HCT116 (cell line): Measurements from ENCODE around the gene ENTHD1. TPM values are rescaled to one million over a fixed set of nuclear protein-coding genes. Genes with fewer than 3 reads are reported as not detected.

Experiments
- ATAC-seq: fragments of 200-7000 bp; cut with Tn5 transposase; 2 replicates; pipeline ENCODE4 v1.9.1; 2020; ENCODE audit warnings: mild to moderate bottlenecking, moderate library complexity
- BruUV-seq: library from RNA; stranded (reverse); fragments of 400-500 nt; replicated peaks from 2 replicates; lab custom pipeline; 2021; lab: Mats Ljungman, UMichigan
- CTCF ChIA-PET: fragments of 300-600 bp; sonication (Branson Sonifier 250); formaldehyde crosslinking; loops from one replicate; lab custom pipeline; 2021; ENCODE audit warnings: antibody characterized with exemption; lab: Charles Lee
- POLR2A ChIA-PET: fragments of 300-600, 350-600 bp; sonication (Branson Sonifier 250); formaldehyde crosslinking; loops from one replicate; lab custom pipeline; 2021; ENCODE audit warnings: antibody characterized with exemption; lab: Charles Lee
- RAD21 ChIA-PET, 2 experiments: fragments of 300-600 bp; sonication (Branson Sonifier 250); formaldehyde crosslinking; loops; one replicate each; lab custom pipeline; 2023; ENCODE audit warnings: low total read pairs in 2 of 2; ENCODE audit not compliant: uncharacterized antibody in 2 of 2, unreplicated experiment in 2 of 2, low non-redundant PET in 1 of 2; lab: Charles Lee
- DNase-seq: peaks from one replicate; pipeline ENCODE4 v3.0.0-alpha.2; 2010; ENCODE audit warnings: low read depth, low spot score
- H2AFZ ChIP-seq: fragments of 200-600 bp; shearing (Covaris generic), sonication (generic); 2 replicates; pipeline ENCODE4 v1.6.1; 2017; ENCODE audit warnings: low read depth, mixed run types, mixed read lengths, antibody characterized with exemption, low read length; ENCODE audit not compliant: poor library complexity, severe bottlenecking
- H3K27ac ChIP-seq: 2 replicates; pipeline ENCODE4 v1.5.1; 2012; ENCODE audit warnings: low read depth, low read length
- H3K27me3 ChIP-seq: fragments of 200-600 bp; sonication (generic); 2 replicates; pipeline ENCODE4 v1.6.1; 2016; ENCODE audit warnings: mixed run types, low read length, mixed read lengths; ENCODE audit not compliant: insufficient read depth
- H3K36me3 ChIP-seq, 2 experiments: fragments of 200-500 bp in 1 of 2; fragments of 200-600 bp in 1 of 2; sonication (Bioruptor generic) in 1 of 2; sonication (generic) in 1 of 2; 2 replicates each; pipeline versions ENCODE4 v1.5.1 to v1.6.1; 2014 to 2016; ENCODE audit warnings: low read length in 2 of 2, inconsistent platforms in 1 of 2, mixed read lengths in 1 of 2, mixed run types in 1 of 2; ENCODE audit not compliant: insufficient read depth in 2 of 2, control insufficient read depth in 1 of 2
- H3K4me1 ChIP-seq, 2 experiments: fragments of 200-600 bp in 1 of 2; sonication (generic) in 1 of 2; 2 replicates each; pipeline versions ENCODE4 v1.5.1 to v1.6.1; 2012 to 2017; ENCODE audit warnings: low read length in 2 of 2, inconsistent platforms in 1 of 2, mild to moderate bottlenecking in 1 of 2, mixed read lengths in 1 of 2, mixed run types in 1 of 2, moderate library complexity in 1 of 2; ENCODE audit not compliant: insufficient read depth in 2 of 2, control insufficient read depth in 1 of 2
- H3K4me2 ChIP-seq: fragments of 200-600 bp; sonication (generic); 2 replicates; pipeline ENCODE4 v1.6.1; 2017; ENCODE audit warnings: mixed run types, low read length, mixed read lengths
- H3K4me3 ChIP-seq, 2 experiments: fragments of 200-600 bp in 1 of 2; sonication (generic) in 1 of 2; replicated peaks in 1 of 2; 2 replicates each; pipeline ENCODE4 v1.5.1; 2011 to 2016; ENCODE audit warnings: low read length in 2 of 2, control low read depth in 1 of 2, low read depth in 1 of 2, mild to moderate bottlenecking in 1 of 2, mixed read lengths in 1 of 2, mixed run types in 1 of 2
- H3K79me2 ChIP-seq: fragments of 200-600 bp; sonication (generic); 2 replicates; pipeline ENCODE4 v1.6.1; 2017; ENCODE audit warnings: mild to moderate bottlenecking, mixed run types, low read length, moderate library complexity, mixed read lengths; ENCODE audit not compliant: insufficient read depth
- H3K9ac ChIP-seq: fragments of 200-600 bp; sonication (generic); 2 replicates; pipeline ENCODE4 v1.6.1; 2016; ENCODE audit warnings: low read length, mixed read lengths
- H3K9me2 ChIP-seq: fragments of 200-600 bp; sonication (generic), shearing (Covaris generic); 2 replicates; pipeline ENCODE4 v1.6.1; 2017; ENCODE audit warnings: mixed run types, mild to moderate bottlenecking, moderate library complexity; ENCODE audit not compliant: insufficient read depth
- H3K9me3 ChIP-seq, 2 experiments: fragments of 200-500 bp in 1 of 2; fragments of 200-600 bp in 1 of 2; sonication (Bioruptor generic) in 1 of 2; sonication (generic) in 1 of 2; 2 replicates each; pipeline ENCODE4 v1.6.1; 2014 to 2017; ENCODE audit warnings: low read length in 2 of 2, mixed read lengths in 2 of 2, inconsistent platforms in 1 of 2, low read depth in 1 of 2, mild to moderate bottlenecking in 1 of 2, mixed run types in 1 of 2, moderate library complexity in 1 of 2; ENCODE audit not compliant: control insufficient read depth in 1 of 2, insufficient read depth in 1 of 2
- H4K20me1 ChIP-seq: fragments of 200-600 bp; sonication (generic), shearing (Covaris generic); 2 replicates; pipeline ENCODE4 v1.6.1; 2017; ENCODE audit warnings: mixed run types, mild to moderate bottlenecking, moderate library complexity; ENCODE audit not compliant: insufficient read depth
- ATF3 ChIP-seq: IDR thresholded peaks from 2 replicates; pipeline ENCODE4 v1.6.1; 2012
- EGR1 ChIP-seq: IDR thresholded peaks from 2 replicates; pipeline ENCODE4 v1.6.1; 2012; ENCODE audit warnings: low read depth
- ELF1 ChIP-seq: IDR thresholded peaks from 2 replicates; pipeline ENCODE4 v1.6.1; 2012; ENCODE audit warnings: low read depth, borderline replicate concordance
- EZH2 ChIP-seq: fragments of 200-600 bp; sonication (generic); IDR thresholded peaks from 2 replicates; pipeline ENCODE4 v1.6.1; 2017; ENCODE audit warnings: antibody characterized with exemption, mixed run types
- EZH2phosphoT487 ChIP-seq: fragments of 200-600 bp; IDR thresholded peaks from 2 replicates; pipeline ENCODE4 v1.6.1; 2018; ENCODE audit warnings: antibody characterized with exemption, borderline replicate concordance
- JUND ChIP-seq: IDR thresholded peaks from 2 replicates; pipeline ENCODE4 v1.6.1; 2012
- ZBTB33 ChIP-seq: IDR thresholded peaks from 2 replicates; pipeline ENCODE4 v1.6.1; 2011; ENCODE audit warnings: mild to moderate bottlenecking, low read length, moderate library complexity; ENCODE audit not compliant: insufficient replicate concordance; ENCODE audit errors: extremely low read depth
- ZFX ChIP-seq: fragments of 450-650 bp; IDR thresholded peaks from 2 replicates; pipeline ENCODE4 v1.6.1; 2017
- intact Hi-C: fragments of 100-400 bp; cut with micrococcal nuclease; formaldehyde crosslinking; loops from 2 replicates; pipeline ENCODE4 v1.10.0; 2022
- total RNA-seq: library from RNA; stranded (reverse); gene quantifications from one replicate; pipeline ENCODE4 v1.2.1, GENCODE V29; 2021; ENCODE audit not compliant: unreplicated experiment

Gene ENTHD1
- total RNA-seq, 1 experiment from 2014 or later = not detected

- Histone ChIP-seq H2AFZ (no peak overlapping the region), H3K36me3 (no peaks in the 10 kb centered on the region), H3K4me1 (no peaks in the 10 kb centered on the region), H3K27ac (no peak overlapping the region), H3K27me3 (peaks cover 6% of the 10 kb centered on the region), H3K79me2 (no peaks in the 10 kb centered on the region), H3K4me2 (no peak overlapping the region), H3K9me2 (no peaks in the 10 kb centered on the region), H4K20me1 (no peaks in the 10 kb centered on the region), H3K9me3 (no peaks in the 10 kb centered on the region), H3K9ac (no peak overlapping the region), H3K4me3 (no peak overlapping the region)
- ChIA-PET RAD21 (no interaction called here), POLR2A (no interaction called here), CTCF (no interaction called here)
- TF ChIP-seq ELF1 = no peak
- TF ChIP-seq EZH2phosphoT487 = no peak
- no peak for TF ChIP-seq EZH2
- TF ChIP-seq ATF3 = no peak
- no peak for TF ChIP-seq EGR1
- DNase-seq (no peak), ATAC-seq (no peak)
- BruUV-seq = no TSS peak
- intact Hi-C loops = no loop called here
Observed at GRCh38 chr22:39705386-39705785, 188.2 kb downstream of the ENTHD1 start.

GRCh38 chr22:39703928-39704639, 189.5 kb downstream of the ENTHD1 start:
- H4K20me1 ChIP-seq = no peaks in the 10 kb centered on the region
- no TSS peak for BruUV-seq
- H2AFZ ChIP-seq = no peak overlapping the region
- POLR2A ChIA-PET = no interaction called here
- no peaks in the 10 kb centered on the region for H3K4me1 ChIP-seq
- H3K9me2 ChIP-seq = no peaks in the 10 kb centered on the region
- H3K79me2 ChIP-seq = no peaks in the 10 kb centered on the region
- TF ChIP-seq ZBTB33 (no peak), JUND (no peak), EGR1 (no peak), ZFX (no peak), EZH2phosphoT487 (no peak)
- TF ChIP-seq, all 23 proteins: peak for 0
- CTCF ChIA-PET = no interaction called here
- Histone ChIP-seq H3K9me3 (no peaks in the 10 kb centered on the region), H3K36me3 (no peaks in the 10 kb centered on the region), H3K4me2 (no peak overlapping the region), H3K4me3 (no peak overlapping the region), H3K27me3 (no peaks in the 10 kb centered on the region; the same call in 1 of the 2 replicates), H3K27ac (no peak overlapping the region), H3K9ac (no peak overlapping the region)
- ATAC-seq (no peak), DNase-seq (no peak)
- RAD21 ChIA-PET = no interaction called here
- intact Hi-C loops = no loop called here
